Liver (tissue), 9 donors: ENCODE measurements around the gene TBX15. TPM values are rescaled to one million over a fixed set of nuclear protein-coding genes. Genes with fewer than 3 reads are reported as not detected.

Source experiments
- DNase-seq: peaks from one replicate; pipeline ENCODE4 v3.0.0-alpha.2; 2017; ENCODE audit warnings: low spot score
- H3K27ac ChIP-seq, 2 donors: one replicate each; pipeline ENCODE4 v1.7.0; 2013; ENCODE audit warnings: inconsistent platforms in 2 of 2, low read length in 2 of 2, control low read depth in 1 of 2, low read depth in 1 of 2, mild to moderate bottlenecking in 1 of 2
- H3K27me3 ChIP-seq, 4 donors: one replicate each; pipeline versions ENCODE4 v1.6.1 to v1.7.0; 2013; ENCODE audit warnings: low read length in 3 of 4, inconsistent platforms in 1 of 4, mild to moderate bottlenecking in 1 of 4, moderate library complexity in 1 of 4; ENCODE audit not compliant: control insufficient read depth in 4 of 4, insufficient read depth in 4 of 4
- H3K36me3 ChIP-seq, 4 donors: one replicate each; pipeline versions ENCODE4 v1.6.1 to v1.7.0; 2013; ENCODE audit warnings: low read length in 3 of 4, mild to moderate bottlenecking in 3 of 4, low read depth in 1 of 4, moderate library complexity in 1 of 4; ENCODE audit not compliant: control insufficient read depth in 4 of 4, insufficient read depth in 3 of 4
- H3K4me1 ChIP-seq, 4 donors: one replicate each; pipeline versions ENCODE4 v1.6.1 to v1.7.0; 2013; ENCODE audit warnings: low read length in 3 of 4, mild to moderate bottlenecking in 3 of 4, moderate library complexity in 1 of 4; ENCODE audit not compliant: control insufficient read depth in 4 of 4, insufficient read depth in 4 of 4
- H3K4me3 ChIP-seq, 3 donors: one replicate each; pipeline versions ENCODE4 v1.6.1 to v1.7.0; 2013; ENCODE audit warnings: low read length in 3 of 3, control low read depth in 1 of 3, low read depth in 1 of 3, mild to moderate bottlenecking in 1 of 3
- H3K9ac ChIP-seq, 2 donors: one replicate each; pipeline ENCODE4 v1.7.0; 2013; ENCODE audit warnings: low read length in 2 of 2, mild to moderate bottlenecking in 2 of 2, moderate library complexity in 2 of 2, control low read depth in 1 of 2, low read depth in 1 of 2
- H3K9me3 ChIP-seq, 4 donors: one replicate each; pipeline versions ENCODE4 v1.6.1 to v1.7.0; 2013; ENCODE audit warnings: low read length in 3 of 4; ENCODE audit not compliant: control insufficient read depth in 4 of 4
- EGR1 ChIP-seq, 2 donors: IDR thresholded peaks; 2 replicates each; pipeline ENCODE4 v1.6.1; 2016 to 2018; ENCODE audit warnings: antibody characterized with exemption in 2 of 2, low read depth in 2 of 2
- FOXA2 ChIP-seq: IDR thresholded peaks from 2 replicates; pipeline ENCODE4 v1.6.1; 2016; ENCODE audit warnings: antibody characterized with exemption
- GABPA ChIP-seq, 2 donors: IDR thresholded peaks in 1 of 2; conservative IDR thresholded peaks in 1 of 2; 2 replicates each; pipeline ENCODE4 v1.6.1; 2016; ENCODE audit warnings: antibody characterized with exemption in 2 of 2, mild to moderate bottlenecking in 1 of 2, moderate library complexity in 1 of 2
- HNF4A ChIP-seq, 2 donors: conservative IDR thresholded peaks; 2 replicates each; pipeline ENCODE4 v1.6.1; 2016; ENCODE audit warnings: antibody characterized with exemption in 2 of 2, mild to moderate bottlenecking in 2 of 2
- HNF4G ChIP-seq: IDR thresholded peaks from 2 replicates; pipeline ENCODE4 v1.6.1; 2016; ENCODE audit warnings: antibody characterized with exemption
- JUND ChIP-seq, 2 donors: IDR thresholded peaks; 2 replicates each; pipeline ENCODE4 v1.6.1; 2016; ENCODE audit warnings: antibody characterized with exemption in 2 of 2
- NR2F2 ChIP-seq: IDR thresholded peaks from 2 replicates; pipeline ENCODE4 v1.6.1; 2016; ENCODE audit warnings: antibody characterized with exemption
- RAD21 ChIP-seq, 2 donors: IDR thresholded peaks; 2 replicates each; pipeline ENCODE4 v1.6.1; 2016; ENCODE audit warnings: antibody characterized with exemption in 2 of 2, mild to moderate bottlenecking in 2 of 2
- RXRA ChIP-seq, 2 donors: IDR thresholded peaks; 2 replicates each; pipeline ENCODE4 v1.6.1; 2017 to 2018; ENCODE audit warnings: antibody characterized with exemption in 2 of 2, mild to moderate bottlenecking in 1 of 2
- SP1 ChIP-seq: IDR thresholded peaks from 2 replicates; pipeline ENCODE4 v1.6.1; 2018; ENCODE audit warnings: antibody characterized with exemption, mild to moderate bottlenecking
- TAF1 ChIP-seq: conservative IDR thresholded peaks from 2 replicates; pipeline ENCODE4 v1.6.1; 2016; ENCODE audit warnings: antibody characterized with exemption, mild to moderate bottlenecking
- WGBS: extraction: QIAGEN DNeasy Blood & Tissue Kit; methylation state at CpG from one replicate; pipeline ENCODE4 v1.1.7; 2013; 5-methylcytosine and 5-hydroxymethylcytosine counted together
- polyA plus RNA-seq, 2 donors: library from polyadenylated mRNA; stranded (reverse) in 1 of 2; unstranded in 1 of 2; fragments of 200-250 nt in 1 of 2; fragments of >200 nt in 1 of 2; fragmentation: Nextera tagmentation in 1 of 2; extraction: Ambion mirVana in 1 of 2; gene quantifications; one replicate each; pipeline versions ENCODE4 v1.2.1 to v1.2.3, GENCODE V29; 2013 to 2015
- total RNA-seq, 2 donors: library from RNA; depleted of rRNA; stranded (reverse); fragments of >200 nt; gene quantifications; one replicate each; pipeline ENCODE4 v1.2.3, GENCODE V29; 2014
- TF ChIP-seq, protein P1 (sequence below): IDR thresholded peaks from 2 replicates; pipeline ENCODE4 v1.6.1; 2016; ENCODE audit warnings: antibody characterized with exemption, mild to moderate bottlenecking
- TF ChIP-seq, protein P2 (sequence below): IDR thresholded peaks from 2 replicates; pipeline ENCODE4 v1.6.1; 2016; ENCODE audit warnings: antibody characterized with exemption
- donor health status: healthy.
- donor health status: healthy.
- donor health status: healthy.
- donor health status: healthy.
- donor health status: healthy.

The TBX15 gene
- total and polyA plus RNA-seq, 4 donors: 0.09 to 15.5 (median 3.5) TPM

DNA sequence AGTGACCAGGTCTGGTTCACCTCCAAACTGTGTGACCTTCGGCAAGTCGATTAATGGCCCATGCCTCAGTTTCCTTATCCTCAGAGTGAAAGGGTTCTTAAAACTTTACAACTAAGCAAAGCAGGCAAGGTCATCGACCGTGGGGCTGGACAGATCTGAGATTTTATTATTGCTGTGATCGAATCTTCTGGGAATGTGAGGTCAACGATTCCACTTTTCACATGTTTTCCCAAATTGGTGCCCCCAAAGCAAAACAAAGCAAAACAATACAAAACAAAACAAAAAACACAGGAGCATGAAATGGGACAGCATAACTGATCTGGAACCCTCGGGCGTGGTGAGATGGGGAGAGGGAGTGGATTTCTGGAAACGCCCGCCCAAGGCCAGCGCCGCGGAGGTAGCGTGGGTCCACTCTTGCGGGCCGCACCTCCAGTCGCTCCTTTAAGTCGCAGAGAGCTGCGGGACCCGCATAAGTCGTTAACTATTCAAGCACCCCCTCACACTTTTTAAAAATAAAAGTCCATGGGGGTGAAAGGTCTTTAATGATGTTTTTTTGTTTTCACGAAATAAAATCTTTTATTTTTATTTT is 4.2 kb upstream of the TBX15 start:
- no peak for DNase-seq
- no peak for TF ChIP-seq HNF4A (conservative IDR thresholded peaks at IDR 0.05)
- TF ChIP-seq, protein P1, sequence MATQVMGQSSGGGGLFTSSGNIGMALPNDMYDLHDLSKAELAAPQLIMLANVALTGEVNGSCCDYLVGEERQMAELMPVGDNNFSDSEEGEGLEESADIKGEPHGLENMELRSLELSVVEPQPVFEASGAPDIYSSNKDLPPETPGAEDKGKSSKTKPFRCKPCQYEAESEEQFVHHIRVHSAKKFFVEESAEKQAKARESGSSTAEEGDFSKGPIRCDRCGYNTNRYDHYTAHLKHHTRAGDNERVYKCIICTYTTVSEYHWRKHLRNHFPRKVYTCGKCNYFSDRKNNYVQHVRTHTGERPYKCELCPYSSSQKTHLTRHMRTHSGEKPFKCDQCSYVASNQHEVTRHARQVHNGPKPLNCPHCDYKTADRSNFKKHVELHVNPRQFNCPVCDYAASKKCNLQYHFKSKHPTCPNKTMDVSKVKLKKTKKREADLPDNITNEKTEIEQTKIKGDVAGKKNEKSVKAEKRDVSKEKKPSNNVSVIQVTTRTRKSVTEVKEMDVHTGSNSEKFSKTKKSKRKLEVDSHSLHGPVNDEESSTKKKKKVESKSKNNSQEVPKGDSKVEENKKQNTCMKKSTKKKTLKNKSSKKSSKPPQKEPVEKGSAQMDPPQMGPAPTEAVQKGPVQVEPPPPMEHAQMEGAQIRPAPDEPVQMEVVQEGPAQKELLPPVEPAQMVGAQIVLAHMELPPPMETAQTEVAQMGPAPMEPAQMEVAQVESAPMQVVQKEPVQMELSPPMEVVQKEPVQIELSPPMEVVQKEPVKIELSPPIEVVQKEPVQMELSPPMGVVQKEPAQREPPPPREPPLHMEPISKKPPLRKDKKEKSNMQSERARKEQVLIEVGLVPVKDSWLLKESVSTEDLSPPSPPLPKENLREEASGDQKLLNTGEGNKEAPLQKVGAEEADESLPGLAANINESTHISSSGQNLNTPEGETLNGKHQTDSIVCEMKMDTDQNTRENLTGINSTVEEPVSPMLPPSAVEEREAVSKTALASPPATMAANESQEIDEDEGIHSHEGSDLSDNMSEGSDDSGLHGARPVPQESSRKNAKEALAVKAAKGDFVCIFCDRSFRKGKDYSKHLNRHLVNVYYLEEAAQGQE: no peak
- no peak for TF ChIP-seq RAD21 (IDR thresholded peaks at IDR 0.05)
- TF ChIP-seq SP1: no peak
- TF ChIP-seq NR2F2: no peak
- no peak for TF ChIP-seq HNF4G
- no peak for TF ChIP-seq JUND (IDR thresholded peaks at IDR 0.05)
- TF ChIP-seq FOXA2: no peak
- TF ChIP-seq EGR1 (IDR thresholded peaks at IDR 0.05; ENCODE audit: low read depth in 2 of 2): no peak
- no peak for TF ChIP-seq GABPA (IDR thresholded peaks at IDR 0.05 in 1 of 2, conservative IDR thresholded peaks at IDR 0.05 in 1 of 2)
- no peak overlapping the region for H3K4me3 ChIP-seq
- 15% methylated on average over 22 of the region's 22 CpGs for WGBS
- no peaks in the 10 kb centered on the region for H3K36me3 ChIP-seq
- H3K4me1 ChIP-seq: peaks cover 2 to 10% (median 5%) of the 10 kb centered on the region in 4 donors
- H3K9ac ChIP-seq: no peak overlapping the region
- peaks cover 5 to 36% (median 22%) of the 10 kb centered on the region in 4 donors for H3K27me3 ChIP-seq
- H3K9me3 ChIP-seq: peaks cover 0 to 31% (median 2%) of the 10 kb centered on the region in 4 donors
- no peak overlapping the region for H3K27ac ChIP-seq

DNA sequence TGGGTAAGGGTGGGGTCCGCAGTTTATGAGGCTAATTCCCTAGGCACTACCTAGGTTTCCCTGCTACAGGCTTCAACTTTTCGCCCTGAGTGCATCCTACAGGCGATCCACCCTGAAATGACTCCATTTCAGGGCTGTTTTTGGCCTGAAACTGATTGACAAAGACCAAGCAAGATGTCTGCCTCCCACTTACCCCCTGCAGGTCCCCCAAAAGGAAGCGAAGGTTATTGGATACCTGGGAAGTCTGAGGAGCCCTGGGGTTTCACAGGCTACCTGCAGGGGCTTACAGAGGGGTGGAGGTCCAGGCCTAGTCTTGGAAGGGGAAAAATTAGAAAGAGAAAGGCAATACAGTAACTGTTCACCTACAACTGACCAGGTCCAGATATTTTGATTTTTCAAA is 3.3 kb upstream of the TBX15 start:
- Histone ChIP-seq H3K4me1 (peaks cover 3 to 14% (median 6%) of the 10 kb centered on the region in 4 donors), H3K9me3 (peaks cover 2 to 40% (median 5%) of the 10 kb centered on the region in 4 donors), H3K9ac (no peak overlapping the region), H3K4me3 (no peak overlapping the region), H3K36me3 (no peaks in the 10 kb centered on the region), H3K27me3 (peaks cover 5 to 44% (median 25%) of the 10 kb centered on the region in 4 donors), H3K27ac (no peak overlapping the region)
- TF ChIP-seq, protein P2, sequence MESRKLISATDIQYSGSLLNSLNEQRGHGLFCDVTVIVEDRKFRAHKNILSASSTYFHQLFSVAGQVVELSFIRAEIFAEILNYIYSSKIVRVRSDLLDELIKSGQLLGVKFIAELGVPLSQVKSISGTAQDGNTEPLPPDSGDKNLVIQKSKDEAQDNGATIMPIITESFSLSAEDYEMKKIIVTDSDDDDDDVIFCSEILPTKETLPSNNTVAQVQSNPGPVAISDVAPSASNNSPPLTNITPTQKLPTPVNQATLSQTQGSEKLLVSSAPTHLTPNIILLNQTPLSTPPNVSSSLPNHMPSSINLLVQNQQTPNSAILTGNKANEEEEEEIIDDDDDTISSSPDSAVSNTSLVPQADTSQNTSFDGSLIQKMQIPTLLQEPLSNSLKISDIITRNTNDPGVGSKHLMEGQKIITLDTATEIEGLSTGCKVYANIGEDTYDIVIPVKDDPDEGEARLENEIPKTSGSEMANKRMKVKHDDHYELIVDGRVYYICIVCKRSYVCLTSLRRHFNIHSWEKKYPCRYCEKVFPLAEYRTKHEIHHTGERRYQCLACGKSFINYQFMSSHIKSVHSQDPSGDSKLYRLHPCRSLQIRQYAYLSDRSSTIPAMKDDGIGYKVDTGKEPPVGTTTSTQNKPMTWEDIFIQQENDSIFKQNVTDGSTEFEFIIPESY: no peak
- no peak for TF ChIP-seq TAF1
- TF ChIP-seq RAD21 (IDR thresholded peaks at IDR 0.05): no peak
- TF ChIP-seq HNF4G: no peak
- no peak for TF ChIP-seq RXRA (IDR thresholded peaks at IDR 0.05)
- TF ChIP-seq JUND (IDR thresholded peaks at IDR 0.05): no peak
- WGBS: 23% methylated on average over 4 of the region's 4 CpGs
- no peak for DNase-seq
